Ishikawa (cell line): ENCODE results near the gene IL11RA.

Source experiments
- CEBPB ChIP-seq: IDR thresholded peaks from 2 replicates; pipeline ENCODE4 v1.6.1; 2012
- CREB1 ChIP-seq: IDR thresholded peaks from 2 replicates; pipeline ENCODE4 v1.6.1; 2012; ENCODE audit warnings: low read depth
- EGR1 ChIP-seq: IDR thresholded peaks from 2 replicates; pipeline ENCODE4 v1.6.1; 2012
- EP300 ChIP-seq: IDR thresholded peaks from 2 replicates; pipeline ENCODE4 v1.6.1; 2012; ENCODE audit warnings: borderline replicate concordance
- FOXM1 ChIP-seq: IDR thresholded peaks from 2 replicates; pipeline ENCODE4 v1.6.1; 2012; ENCODE audit warnings: low read depth, borderline replicate concordance
- MAX ChIP-seq: IDR thresholded peaks from 2 replicates; pipeline ENCODE4 v1.6.1; 2012
- NFIC ChIP-seq: IDR thresholded peaks from 2 replicates; pipeline ENCODE4 v1.6.1; 2012
- RAD21 ChIP-seq: IDR thresholded peaks from 2 replicates; pipeline ENCODE4 v1.6.1; 2012; ENCODE audit warnings: low read depth
- REST ChIP-seq: IDR thresholded peaks from 2 replicates; pipeline ENCODE4 v1.6.1; 2012; ENCODE audit warnings: low read depth, mild to moderate bottlenecking
- TAF1 ChIP-seq: IDR thresholded peaks from 2 replicates; pipeline ENCODE4 v1.6.1; 2012; ENCODE audit warnings: low read depth, mild to moderate bottlenecking
- TCF12 ChIP-seq: IDR thresholded peaks from 2 replicates; pipeline ENCODE4 v1.6.1; 2012; ENCODE audit warnings: low read depth
- TEAD4 ChIP-seq: IDR thresholded peaks from 2 replicates; pipeline ENCODE4 v1.6.1; 2012
- YY1 ChIP-seq: IDR thresholded peaks from 2 replicates; pipeline ENCODE4 v1.6.1; 2012; ENCODE audit warnings: low read depth
- ZBTB7A ChIP-seq: IDR thresholded peaks from 2 replicates; pipeline ENCODE4 v1.6.1; 2012; ENCODE audit warnings: low read depth

DNA sequence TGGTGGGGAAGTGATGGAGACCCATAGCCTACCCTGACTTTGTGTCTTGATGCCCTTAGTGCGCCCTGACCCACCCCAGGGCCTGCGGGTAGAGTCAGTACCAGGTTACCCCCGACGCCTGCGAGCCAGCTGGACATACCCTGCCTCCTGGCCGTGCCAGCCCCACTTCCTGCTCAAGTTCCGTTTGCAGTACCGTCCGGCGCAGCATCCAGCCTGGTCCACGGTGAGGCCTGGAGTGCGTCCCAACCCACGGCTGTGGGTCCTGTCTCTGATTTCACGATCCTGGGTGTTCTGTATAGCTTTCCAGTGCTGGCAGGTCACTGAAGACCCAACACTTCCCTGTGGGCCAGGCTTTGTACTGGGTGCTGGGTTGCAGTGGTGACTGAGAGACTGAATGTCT is 6.5 kb downstream of the IL11RA start:
- TF ChIP-seq TAF1 (no peak), TCF12 (no peak), YY1 (no peak), EP300 (no peak), ZBTB7A (no peak), MAX (no peak), NFIC (no peak), RAD21 (no peak), CREB1 (no peak), REST (no peak), EGR1 (no peak), TEAD4 (no peak), FOXM1 (no peak), CEBPB (no peak)
